Omental fat pad (tissue), 4 donors: Measurements from ENCODE around the gene ACTMAP. TPM values are rescaled to one million over a fixed set of nuclear protein-coding genes. Genes with fewer than 3 reads are reported as not detected.
"Not testable (repeated sequence)": the region's sequence is repeated elsewhere in the genome, so short reads cannot be mapped to it uniquely, and the experiment has no call there.

ENCODE experiments used
- ATAC-seq: fragments of 150-250 bp; one replicate; pipeline ENCODE4 v1.9.1; 2016; ENCODE audit warnings: mild to moderate bottlenecking, moderate library complexity; ENCODE audit not compliant: low FRiP score
- DNase-seq: peaks from one replicate; pipeline ENCODE4 v3.0.0-alpha.2; 2019; ENCODE audit warnings: low spot score
- total RNA-seq, 4 donors: library from RNA; depleted of rRNA; stranded (reverse); fragments of >200 nt; gene quantifications; one replicate each; pipeline ENCODE4 v1.1.0, GENCODE V29; 2016
- TF ChIP-seq, protein P1 (sequence below), 3 donors: fragments of 450-650 bp; IDR thresholded peaks; one replicate each; pipeline ENCODE4 v1.5.1; 2016 to 2017; ENCODE audit warnings: antibody characterized with exemption in 3 of 3, mild to moderate bottlenecking in 3 of 3, moderate library complexity in 2 of 3

Gene ACTMAP
- total RNA-seq, 4 donors from 2014 or later = 3.2 to 3.8 (median 3.5) TPM

DNA sequence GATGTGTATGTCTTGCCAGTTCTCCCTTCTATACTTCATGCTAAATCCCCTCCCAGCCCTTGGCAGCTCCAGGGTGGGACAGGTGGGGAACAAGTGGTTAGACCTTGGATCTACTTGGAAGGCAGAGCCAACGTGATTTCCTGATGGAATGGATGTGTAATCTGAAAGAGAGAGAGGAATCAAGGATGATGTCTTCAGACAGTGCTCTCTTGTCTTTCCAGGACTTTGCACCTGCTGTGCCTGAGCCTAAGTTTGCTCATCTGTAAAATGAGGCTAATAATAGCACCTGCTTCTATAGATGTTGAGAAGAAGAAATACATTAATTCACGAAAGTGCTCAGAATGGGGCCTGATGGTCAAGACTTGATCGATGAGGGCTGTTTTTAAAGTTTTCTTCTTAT is 41.7 kb upstream of the ACTMAP start:
- TF ChIP-seq, protein P1, sequence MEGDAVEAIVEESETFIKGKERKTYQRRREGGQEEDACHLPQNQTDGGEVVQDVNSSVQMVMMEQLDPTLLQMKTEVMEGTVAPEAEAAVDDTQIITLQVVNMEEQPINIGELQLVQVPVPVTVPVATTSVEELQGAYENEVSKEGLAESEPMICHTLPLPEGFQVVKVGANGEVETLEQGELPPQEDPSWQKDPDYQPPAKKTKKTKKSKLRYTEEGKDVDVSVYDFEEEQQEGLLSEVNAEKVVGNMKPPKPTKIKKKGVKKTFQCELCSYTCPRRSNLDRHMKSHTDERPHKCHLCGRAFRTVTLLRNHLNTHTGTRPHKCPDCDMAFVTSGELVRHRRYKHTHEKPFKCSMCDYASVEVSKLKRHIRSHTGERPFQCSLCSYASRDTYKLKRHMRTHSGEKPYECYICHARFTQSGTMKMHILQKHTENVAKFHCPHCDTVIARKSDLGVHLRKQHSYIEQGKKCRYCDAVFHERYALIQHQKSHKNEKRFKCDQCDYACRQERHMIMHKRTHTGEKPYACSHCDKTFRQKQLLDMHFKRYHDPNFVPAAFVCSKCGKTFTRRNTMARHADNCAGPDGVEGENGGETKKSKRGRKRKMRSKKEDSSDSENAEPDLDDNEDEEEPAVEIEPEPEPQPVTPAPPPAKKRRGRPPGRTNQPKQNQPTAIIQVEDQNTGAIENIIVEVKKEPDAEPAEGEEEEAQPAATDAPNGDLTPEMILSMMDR (IDR thresholded peaks at IDR 0.05) = no peak
- ATAC-seq (no peak), DNase-seq (no peak)

DNA sequence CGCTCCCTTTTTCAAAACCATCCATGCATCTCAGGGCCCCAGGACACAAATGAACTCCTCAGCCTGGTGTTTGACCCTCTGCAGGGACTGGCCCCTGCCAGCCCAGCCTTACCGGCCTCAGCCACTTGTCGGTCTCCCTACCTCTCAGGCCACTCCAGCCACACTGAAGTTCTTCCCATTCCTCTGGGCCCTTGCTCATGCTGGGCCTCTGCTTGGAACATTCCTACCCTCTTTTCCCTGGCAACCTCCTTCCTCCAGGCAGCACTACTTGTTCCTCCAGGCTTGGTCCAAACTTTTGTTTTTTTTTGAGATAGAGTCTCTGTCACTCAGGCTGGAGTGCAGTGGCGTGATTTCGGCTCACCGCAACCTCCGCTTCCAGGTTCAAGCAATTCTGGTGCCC is 41.1 kb upstream of the ACTMAP start:
- DNase-seq (no peak), ATAC-seq (no peak)
- TF ChIP-seq, protein P1 (IDR thresholded peaks at IDR 0.05) = no peak

DNA sequence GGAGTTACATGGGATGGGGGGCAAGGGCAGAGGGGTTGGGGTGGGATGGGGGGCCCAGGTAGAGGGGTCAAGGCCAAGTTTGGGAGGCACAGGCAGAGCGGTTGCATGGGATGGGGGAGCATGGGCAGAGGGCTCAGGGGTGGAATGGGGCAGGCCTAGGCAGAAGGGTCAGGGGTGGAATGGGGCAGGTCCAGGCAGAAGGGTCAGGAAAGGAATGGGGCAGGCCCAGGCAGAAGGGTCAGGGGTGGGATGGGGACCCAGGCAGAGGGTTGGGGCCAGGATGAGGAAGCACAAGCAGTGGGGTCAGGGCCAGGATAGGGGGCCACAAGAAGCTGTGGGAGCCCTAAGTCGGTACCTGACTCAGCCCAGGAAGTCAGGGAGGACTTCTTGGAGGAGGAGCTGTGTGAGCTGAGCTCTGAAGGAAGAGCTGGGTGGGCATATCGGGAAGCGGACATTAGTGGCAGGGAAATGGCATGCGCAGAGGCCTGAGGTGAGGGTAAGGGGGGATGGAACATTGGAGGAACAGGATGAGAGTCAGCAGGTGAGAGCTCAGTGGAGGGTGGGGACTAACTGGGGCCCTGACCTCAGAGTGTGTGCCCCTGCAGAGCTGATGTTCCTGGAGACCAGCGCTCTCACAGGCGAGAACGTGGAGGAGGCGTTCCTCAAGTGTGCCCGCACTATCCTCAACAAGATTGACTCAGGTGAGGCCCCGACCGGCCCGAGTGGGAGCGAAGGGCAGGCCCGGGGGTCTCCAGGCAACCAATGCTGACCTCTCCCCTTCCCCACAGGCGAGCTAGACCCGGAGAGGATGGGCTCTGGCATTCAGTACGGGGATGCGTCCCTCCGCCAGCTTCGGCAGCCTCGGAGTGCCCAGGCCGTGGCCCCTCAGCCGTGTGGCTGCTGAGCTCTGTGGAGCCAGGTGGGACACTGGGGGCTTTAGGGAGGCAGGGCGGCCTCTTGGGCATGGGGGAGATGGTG is 36.1 kb upstream of the ACTMAP start:
- ATAC-seq (no peak), DNase-seq (no peak)
- TF ChIP-seq, protein P1 (IDR thresholded peaks at IDR 0.05) = no peak

DNA sequence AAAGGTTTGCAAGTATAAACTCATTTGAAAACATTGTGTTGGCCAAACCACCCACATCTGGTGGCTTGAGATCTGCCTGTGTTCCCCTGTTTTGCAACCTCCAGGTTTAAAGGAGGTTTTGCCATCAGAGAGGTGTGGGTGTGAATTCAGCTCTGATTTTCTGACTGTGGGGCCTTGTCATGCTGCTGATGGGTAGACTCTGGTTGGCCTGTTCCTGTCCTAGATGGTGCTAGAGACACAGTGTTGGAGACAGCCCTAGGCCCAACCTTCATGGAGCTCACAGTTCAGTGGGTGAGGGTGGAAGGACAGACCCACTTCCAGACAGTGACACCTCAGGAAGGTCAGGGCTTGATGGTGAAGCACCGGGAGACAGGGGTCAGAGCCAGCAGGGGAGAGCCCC is 35.2 kb upstream of the ACTMAP start:
- TF ChIP-seq, protein P1 (IDR thresholded peaks at IDR 0.05) = no peak
- ATAC-seq = no peak
- no peak for DNase-seq

DNA sequence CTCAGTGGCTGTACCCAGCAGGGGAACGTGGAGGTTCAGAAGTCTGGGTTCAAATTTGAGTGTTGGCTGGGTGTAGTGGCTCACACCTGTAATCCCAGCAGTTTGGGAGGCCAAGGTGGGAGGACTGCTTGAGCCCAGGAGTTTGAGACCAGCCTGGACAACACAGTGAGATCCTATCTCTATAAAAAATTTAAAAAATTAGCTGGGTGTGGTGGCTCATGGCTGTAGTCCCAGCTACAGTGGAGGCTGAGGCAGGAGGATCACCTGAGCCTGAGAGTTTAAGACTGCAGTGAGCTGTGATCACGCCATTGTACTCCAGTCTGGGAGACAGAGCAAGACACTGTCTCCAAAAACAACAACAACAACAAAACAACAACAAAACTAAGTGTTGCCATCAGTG is 33.9 kb upstream of the ACTMAP start:
- DNase-seq, ATAC-seq: not testable (repeated sequence)

DNA sequence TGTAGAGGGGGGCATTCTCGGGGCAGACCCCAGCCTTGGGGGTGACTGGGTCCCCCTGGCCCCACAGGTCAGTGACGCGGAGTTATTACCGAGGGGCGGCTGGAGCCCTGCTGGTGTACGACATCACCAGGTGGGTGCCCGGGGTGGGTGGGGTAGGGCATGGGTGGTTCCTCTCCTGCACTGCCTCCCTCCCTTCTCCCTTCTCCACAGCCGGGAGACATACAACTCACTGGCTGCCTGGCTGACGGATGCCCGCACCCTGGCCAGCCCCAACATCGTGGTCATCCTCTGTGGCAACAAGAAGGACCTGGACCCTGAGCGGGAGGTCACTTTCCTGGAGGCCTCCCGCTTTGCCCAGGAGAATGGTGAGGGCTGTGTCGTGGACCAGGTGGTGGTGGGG is 33.4 kb upstream of the ACTMAP start:
- no peak for ATAC-seq
- TF ChIP-seq, protein P1 (IDR thresholded peaks at IDR 0.05) = no peak
- DNase-seq = no peak

DNA sequence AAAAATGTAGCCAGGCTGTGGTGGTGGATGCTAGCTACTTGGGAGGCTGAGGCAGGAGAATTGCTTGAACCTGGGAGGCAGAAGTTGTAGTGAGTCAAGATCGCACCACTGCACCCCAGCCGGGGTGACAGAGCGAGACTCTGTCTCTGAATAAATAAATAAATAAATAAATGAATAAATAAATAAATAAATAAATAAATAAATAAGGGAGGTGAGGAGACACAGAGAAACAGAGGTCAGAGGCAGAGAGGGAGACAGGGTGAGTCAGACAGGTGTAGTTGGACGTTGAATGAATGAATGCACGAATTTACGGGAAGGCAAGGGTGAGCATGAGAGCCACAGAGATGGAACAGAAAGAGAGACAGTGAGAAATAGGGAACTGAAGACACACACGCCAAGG is 30.9 kb upstream of the ACTMAP start:
- no peak for ATAC-seq
- no peak for DNase-seq
- TF ChIP-seq, protein P1 (IDR thresholded peaks at IDR 0.05) = no peak
